Measurements from ENCODE around the gene MLLT10.

- no peak for TF ChIP-seq POLR2AphosphoS5 (IDR thresholded peaks at IDR 0.05; ENCODE audit: low read depth, low read length)
- TF ChIP-seq POLR2A (IDR thresholded peaks at IDR 0.05; ENCODE audit: low read depth, low read length) = no peak
- no peak for TF ChIP-seq TAF1 (IDR thresholded peaks at IDR 0.05; ENCODE audit: borderline replicate concordance, low read depth, low read length)
Observed at GRCh38 chr10:21791276-21791675, 257.2 kb downstream of the MLLT10 start.
